Measurements from ENCODE around the gene PTP4A2.
"Not testable (repeated sequence)": the region's sequence is repeated elsewhere in the genome, so short reads cannot be mapped to it uniquely, and the experiment has no call there.

Gene PTP4A2

GRCh38 chr1:31949862-31950261 lies 11.7 kb upstream of the PTP4A2 start:
- DNase-seq (ENCODE audit: low read depth in 2 of 2), result no peak

DNA sequence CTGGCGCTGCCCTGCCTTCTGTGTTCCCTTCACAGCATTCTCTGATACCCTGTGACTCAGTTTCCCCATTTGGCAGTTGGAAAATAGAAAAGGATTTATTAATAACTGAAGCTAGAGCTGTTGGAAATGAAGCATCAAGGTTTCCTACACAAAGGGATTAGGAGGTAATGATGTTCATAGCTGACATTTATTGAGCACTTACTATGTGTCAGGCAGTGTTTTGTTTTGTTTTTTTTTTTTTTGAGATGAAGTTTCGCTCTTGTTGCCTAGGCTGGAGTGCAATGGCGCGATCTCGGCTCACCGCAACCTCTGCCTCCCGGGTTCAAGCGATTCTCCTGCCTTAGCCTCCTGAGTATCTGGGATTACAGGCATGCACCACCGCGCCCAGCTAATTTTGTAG lies 7.5 kb upstream of the PTP4A2 start:
- DNase-seq (ENCODE audit: low read depth in 2 of 2), result not testable (repeated sequence)

GRCh38 chr1:31944205-31945089 lies 6.3 kb upstream of the PTP4A2 start:
- DNase-seq (ENCODE audit: low read depth in 2 of 2), result peak; percentile 70 to 77

DNA sequence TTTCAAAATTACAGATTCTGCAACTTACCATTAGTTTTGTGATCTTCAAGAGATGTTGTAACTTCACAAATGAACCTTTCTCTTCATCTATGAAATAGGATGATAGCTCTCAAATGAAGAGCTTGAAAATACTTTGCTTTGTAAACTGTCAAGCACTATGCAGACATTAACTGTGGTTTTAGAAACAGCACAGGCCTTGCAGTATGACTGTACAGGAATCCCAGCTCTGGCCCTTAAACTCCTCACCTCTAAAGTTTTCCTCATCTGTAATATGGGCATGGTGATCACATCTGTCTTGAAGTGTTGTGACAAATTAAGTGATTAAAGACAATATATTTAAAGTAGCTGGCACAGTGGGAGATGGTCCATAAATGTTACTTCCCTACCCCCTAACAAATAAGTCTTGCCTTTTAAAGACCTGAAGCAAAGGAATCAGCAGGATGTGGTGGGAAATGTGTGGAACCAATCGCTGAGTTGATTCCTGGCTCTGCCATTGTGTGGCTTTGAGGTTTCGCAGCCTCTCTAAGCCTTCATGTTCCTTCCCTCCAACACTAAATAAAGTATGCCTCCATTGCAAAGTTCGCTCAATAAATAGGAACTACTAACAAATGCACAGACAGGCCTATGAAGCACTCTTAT lies 5.5 kb upstream of the PTP4A2 start:
- DNase-seq (ENCODE audit: low read depth in 2 of 2), result no peak

DNA sequence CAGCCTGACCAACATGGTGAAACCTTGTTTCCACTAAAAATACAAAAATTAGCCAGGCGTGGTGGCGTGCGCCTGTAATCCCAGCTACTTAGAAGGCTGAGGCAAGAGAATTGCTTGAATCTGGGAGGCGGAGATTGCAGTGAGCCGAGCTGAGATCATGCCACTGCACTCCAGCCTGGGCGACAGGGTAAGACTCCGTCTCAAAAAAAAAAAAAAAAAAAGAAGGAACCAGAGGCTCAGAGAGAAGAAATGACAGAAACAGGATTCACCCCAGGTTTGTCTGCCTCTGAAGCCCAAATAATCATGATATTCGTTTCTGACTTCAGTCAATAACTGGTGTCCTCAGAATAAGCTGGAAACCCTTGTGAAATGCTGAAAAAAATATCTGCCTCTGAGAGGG lies 3.9 kb upstream of the PTP4A2 start:
- DNase-seq (ENCODE audit: low read depth in 2 of 2), result not testable (repeated sequence)

- peak; percentile 78 to 80 for DNase-seq (ENCODE audit: low read depth in 2 of 2)
Measured at GRCh38 chr1:31939484-31940329, 1.5 kb upstream of the PTP4A2 start.

GRCh38 chr1:31937300-31938183 lies 626 bp downstream of the PTP4A2 start:
- DNase-seq (ENCODE audit: low read depth in 2 of 2), result peak; percentile 55 to 67

DNA sequence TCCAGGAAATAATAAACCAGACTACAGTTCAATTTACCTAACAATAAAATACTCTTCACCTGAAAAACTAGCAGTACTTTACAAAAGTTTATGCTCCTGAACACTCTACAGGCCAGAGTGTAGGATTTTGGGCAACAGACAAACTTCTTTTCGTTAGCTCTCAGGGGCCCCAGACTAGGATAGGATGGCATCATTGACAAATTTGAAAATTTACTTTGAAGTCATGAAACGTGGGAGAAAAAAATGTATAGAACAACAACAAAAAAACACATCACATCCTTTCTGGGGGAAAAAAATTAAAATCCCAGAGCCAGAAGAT lies 1.2 kb downstream of the PTP4A2 start:
- no peak for DNase-seq (ENCODE audit: low read depth in 2 of 2)

DNA sequence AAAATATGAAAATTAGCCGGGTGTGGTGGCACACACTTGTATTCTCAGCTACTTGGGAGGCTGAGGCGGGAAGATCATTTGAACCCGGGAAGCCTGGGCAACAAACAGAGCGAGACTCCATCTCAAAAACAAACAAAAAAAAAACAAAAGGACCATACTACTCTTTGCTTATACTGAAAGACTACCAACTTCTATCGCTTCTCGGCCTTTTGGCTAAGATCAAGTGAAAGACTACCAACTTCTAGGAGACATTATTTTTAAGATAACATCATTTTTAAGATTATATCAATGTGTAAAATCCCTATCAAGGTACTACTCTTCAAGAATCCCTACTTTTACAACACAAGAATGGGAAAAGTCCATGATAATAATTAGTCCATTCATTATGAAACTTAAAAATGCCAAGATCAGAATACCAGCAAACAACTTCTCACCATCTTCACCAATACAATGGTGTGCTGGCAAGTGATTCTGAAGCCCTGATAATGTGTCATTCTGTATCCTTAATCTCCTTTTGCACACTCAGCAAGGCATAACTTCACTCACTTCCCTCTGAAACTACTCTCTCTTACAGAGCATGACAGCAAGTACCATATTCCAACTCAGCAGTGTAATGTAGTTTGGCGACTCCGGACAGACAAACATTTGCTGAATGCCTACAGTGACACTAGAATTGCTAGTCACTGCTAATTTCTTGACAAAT lies 1.7 kb downstream of the PTP4A2 start:
- no peak for DNase-seq (ENCODE audit: low read depth in 2 of 2)

GRCh38 chr1:31934706-31935629 lies 3.2 kb downstream of the PTP4A2 start:
- no peak for DNase-seq (ENCODE audit: low read depth in 2 of 2)

DNA sequence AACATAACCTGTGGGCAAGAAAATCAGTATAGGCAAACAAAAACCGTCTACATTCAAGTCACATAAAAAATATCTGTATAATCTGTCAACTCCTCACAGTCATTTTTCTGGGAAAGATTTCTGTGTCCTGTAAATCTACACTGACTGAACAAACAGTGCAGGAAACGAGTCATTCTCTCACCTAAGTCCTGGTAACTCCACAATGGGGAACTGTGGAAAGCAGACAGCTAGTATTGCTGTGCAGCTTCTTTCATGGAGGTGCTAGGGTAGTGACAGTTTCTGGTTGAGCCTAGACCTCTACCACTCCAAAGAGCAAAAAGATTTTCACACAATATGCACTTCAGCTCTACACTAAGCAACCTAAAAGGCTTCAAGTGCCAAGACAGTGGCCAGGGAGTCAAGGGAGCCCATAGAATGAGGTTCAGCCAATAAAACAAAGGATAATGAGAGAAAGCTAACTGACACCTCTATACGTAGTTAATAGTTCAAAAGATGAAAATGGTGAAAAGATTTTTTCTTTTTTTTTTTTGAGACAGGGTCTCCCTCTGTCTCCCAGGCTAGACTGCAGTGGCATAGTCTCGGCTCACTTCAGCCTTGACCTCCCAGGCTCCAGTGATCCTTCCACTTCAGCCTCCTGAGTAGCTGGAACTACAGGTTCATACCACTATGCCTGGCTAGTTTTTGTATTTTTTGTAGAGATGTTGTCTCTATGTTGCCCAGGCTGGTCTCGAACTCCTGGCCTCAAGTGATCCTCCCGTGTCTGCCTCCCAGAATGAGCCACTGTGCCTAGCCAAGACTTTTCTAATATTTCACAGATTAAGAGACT lies 5.5 kb downstream of the PTP4A2 start:
- DNase-seq (ENCODE audit: low read depth in 2 of 2), result no peak

DNA sequence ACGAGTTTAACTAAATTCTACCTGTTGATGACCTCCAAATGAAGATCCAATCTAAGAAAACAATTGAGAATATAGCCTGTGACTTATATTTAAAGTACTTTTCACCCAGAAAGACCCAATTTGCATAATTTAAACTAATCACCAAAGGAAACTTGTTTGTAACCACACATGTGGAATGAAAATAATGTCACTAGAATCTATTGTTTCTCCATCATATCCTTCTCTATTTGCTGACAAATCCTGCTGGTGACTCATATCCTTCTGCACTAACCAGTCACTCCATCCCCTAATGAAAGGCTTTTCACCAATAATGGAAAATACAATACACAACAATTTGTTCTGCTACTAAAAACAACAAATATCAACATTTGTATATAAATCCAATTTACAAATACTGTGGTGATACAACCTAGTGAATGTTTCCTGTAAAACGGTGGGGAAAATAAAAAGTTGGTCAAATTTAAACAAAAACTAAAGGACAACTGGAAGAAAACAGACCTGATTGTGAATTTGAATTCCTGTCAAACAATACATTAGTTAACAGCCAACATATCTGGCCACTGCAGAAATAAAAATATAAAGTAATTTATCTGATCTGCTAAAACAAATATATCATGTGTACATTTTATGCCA lies 6.5 kb downstream of the PTP4A2 start:
- no peak for DNase-seq (ENCODE audit: low read depth in 2 of 2)

- no peak for DNase-seq (ENCODE audit: low read depth in 2 of 2)
Measured at GRCh38 chr1:31930836-31931592, 7.2 kb downstream of the PTP4A2 start.

DNA sequence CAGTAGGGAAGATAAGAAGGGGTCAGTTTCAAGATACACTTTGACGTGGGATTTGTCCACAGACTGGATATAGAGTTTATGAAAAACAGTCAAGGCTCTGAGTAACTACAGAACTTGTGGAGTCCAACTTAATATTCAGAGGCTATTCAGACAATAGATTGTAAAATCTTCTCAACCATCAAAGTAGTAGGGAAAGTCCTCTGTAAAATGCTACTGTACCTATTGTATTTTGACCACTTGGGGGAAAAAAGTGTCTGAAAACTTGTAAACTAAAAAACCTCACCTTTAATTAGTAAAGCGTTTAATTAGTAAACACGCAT lies 10.5 kb downstream of the PTP4A2 start:
- DNase-seq (ENCODE audit: low read depth in 2 of 2), result no peak

- no peak for DNase-seq (ENCODE audit: low read depth in 2 of 2)
Measured at GRCh38 chr1:31926853-31927660, 11.1 kb downstream of the PTP4A2 start.

DNA sequence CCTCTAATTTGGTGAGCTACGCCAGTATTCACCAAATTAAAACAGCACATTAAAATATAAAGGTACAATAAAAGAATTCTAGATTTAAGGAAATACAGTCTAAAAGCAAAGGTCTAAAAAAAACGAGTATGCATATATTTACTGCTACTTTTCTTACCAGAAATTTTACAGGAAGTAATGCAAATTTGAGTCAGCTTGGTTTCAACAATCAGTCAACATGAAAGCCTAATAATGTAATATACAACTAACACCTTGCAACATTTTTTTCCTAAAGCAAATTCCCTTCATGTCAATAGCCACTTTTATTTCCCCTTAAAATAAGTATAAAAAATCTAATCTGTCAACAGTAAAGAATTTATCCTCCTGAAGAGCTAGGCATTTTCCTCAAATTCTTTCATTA lies 11.9 kb downstream of the PTP4A2 start:
- DNase-seq (ENCODE audit: low read depth in 2 of 2), result no peak

DNA sequence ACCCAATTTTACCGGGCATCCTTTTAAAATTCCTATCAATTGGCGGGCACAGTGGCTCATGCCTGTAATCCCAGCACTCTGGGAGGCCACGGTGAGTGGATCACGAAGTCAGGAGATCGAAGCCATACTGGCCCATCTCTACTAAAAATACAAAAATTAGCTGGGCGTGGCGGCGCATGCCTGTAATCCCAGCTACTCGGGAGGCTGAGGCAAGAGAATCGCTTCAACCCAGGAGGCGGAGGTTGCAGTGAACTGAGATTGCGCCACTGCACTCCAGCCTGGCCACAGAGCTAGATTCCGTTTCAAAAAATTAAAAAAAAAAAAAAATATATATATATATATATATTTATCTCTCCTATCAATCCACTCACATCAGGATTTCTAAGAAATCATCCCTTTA lies 12.3 kb downstream of the PTP4A2 start:
- not testable (repeated sequence) for DNase-seq (ENCODE audit: low read depth in 2 of 2)
